Measurements from ENCODE around the gene TMEM131. TPM values are rescaled to one million over a fixed set of nuclear protein-coding genes. Genes with fewer than 3 reads are reported as not detected.

TMEM131 gene
- total and polyA plus RNA-seq, 7 donors: 7.7 to 33.3 (median 20.1) TPM

DNA sequence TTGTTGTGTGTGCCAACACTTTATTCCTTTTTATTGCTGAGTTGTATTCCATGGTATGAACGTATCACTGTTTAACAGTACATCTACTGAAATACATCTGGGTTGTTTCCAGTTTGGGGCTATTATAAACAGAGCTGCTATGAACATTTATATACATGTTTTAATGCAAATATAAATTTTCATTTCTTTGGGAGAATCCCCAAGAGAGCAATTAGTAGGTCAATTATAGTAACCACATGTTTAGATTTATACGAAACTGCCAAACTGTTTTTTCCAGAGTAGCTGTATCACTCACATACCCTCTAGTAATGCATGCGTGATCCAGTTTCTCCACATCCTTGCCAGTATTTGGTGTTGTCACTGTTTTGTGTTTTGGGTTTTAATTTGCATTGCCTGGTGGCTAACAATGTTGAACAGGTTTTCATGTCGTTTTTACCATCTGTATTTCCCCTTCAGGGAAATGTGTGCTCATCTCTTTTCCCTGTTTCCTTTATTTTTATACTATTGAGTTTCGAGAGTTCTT, 81.0 kb downstream of the TMEM131 start:
- Histone ChIP-seq H3K4me1 (peaks cover 51% of the 10 kb centered on the region), H3K4me3 (no peak overlapping the region), H3K36me3 (ENCODE audit: insufficient read depth in 1 of 2, low read depth in 1 of 2) (no peaks in the 10 kb centered on the region), H3K9me3 (peaks cover 4% of the 10 kb centered on the region), H3K27ac (no peak overlapping the region), H3K27me3 (ENCODE audit: insufficient read depth in 3 of 3, low read length in 2 of 3) (no peaks in the 10 kb centered on the region)
- TF ChIP-seq, protein P1, sequence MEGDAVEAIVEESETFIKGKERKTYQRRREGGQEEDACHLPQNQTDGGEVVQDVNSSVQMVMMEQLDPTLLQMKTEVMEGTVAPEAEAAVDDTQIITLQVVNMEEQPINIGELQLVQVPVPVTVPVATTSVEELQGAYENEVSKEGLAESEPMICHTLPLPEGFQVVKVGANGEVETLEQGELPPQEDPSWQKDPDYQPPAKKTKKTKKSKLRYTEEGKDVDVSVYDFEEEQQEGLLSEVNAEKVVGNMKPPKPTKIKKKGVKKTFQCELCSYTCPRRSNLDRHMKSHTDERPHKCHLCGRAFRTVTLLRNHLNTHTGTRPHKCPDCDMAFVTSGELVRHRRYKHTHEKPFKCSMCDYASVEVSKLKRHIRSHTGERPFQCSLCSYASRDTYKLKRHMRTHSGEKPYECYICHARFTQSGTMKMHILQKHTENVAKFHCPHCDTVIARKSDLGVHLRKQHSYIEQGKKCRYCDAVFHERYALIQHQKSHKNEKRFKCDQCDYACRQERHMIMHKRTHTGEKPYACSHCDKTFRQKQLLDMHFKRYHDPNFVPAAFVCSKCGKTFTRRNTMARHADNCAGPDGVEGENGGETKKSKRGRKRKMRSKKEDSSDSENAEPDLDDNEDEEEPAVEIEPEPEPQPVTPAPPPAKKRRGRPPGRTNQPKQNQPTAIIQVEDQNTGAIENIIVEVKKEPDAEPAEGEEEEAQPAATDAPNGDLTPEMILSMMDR (IDR thresholded peaks at IDR 0.05): no peak
- no peak for DNase-seq
- ATAC-seq: no peak
- intact Hi-C loops (cut with DNase I): no loop called here
- 57 to 82% (median 66%) methylated on average over 5 of the region's 5 CpGs for WGBS, 3 donors

DNA sequence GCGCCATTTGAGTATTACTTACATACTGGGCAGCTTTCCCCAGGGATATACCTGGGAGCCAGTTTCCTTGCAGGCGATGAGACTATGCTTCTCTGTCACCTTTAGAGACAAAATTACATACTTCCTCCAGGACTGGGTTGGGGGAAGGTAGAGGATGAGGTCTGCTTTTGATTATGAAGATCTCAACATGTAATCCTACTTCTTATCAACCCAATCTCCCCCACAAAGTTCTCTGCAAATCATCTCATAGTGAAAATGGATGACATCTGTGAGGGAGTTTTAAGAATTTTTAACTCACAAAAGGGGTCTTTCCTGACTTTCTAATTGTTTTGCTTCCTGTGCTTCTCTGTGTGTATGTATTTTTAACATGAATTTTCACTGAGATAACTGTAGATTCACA, 81.9 kb downstream of the TMEM131 start:
- DNase-seq (no peak), ATAC-seq (peak in 1 of 4 donors; percentile 31)
- Histone ChIP-seq H3K9me3 (no peaks in the 10 kb centered on the region), H3K4me1 (peaks cover 48% of the 10 kb centered on the region), H3K36me3 (ENCODE audit: insufficient read depth in 1 of 2, low read depth in 1 of 2) (no peaks in the 10 kb centered on the region), H3K27me3 (ENCODE audit: insufficient read depth in 3 of 3, low read length in 2 of 3) (no peaks in the 10 kb centered on the region), H3K4me3 (no peak overlapping the region), H3K27ac (no peak overlapping the region)
- TF ChIP-seq, protein P1 (IDR thresholded peaks at IDR 0.05): no peak
- 68 to 82% (median 69%) methylated on average over 2 of the region's 2 CpGs for WGBS, 3 donors
- intact Hi-C loops (cut with DNase I): no loop called here

DNA sequence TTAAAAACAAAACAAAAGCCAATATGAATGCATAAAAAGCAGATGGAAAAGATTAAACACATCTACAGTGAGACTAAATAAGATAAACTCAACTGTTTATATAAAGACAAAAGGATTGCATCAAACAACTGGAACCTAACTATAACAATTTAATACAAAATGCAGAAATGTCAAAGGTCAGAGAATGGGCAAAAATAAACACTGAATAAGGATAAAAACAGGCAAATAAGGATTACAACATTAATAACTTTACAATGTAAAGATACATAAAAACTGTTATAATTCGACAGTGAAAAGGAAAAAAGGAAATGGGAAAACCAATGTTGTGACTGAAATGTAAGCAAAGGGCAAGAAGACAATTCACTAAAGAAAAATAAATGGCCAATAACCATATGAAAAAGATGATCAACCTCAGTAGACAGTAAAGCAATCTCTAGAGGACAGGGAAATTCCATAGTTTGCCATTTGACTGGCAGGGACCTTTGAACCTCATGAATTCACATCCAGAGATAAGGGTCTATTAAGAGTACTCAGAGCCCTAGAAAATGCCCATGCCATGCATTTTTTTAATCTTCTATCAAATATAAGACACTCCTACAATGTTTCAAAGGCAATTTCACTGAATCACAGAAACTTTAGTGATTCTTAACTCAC, 83.7 kb downstream of the TMEM131 start:
- WGBS, 3 donors: 78 to 88% (median 83%) methylated on average over 1 of the region's 1 CpG
- no peaks in the 10 kb centered on the region for H3K36me3 ChIP-seq (ENCODE audit: insufficient read depth in 1 of 2, low read depth in 1 of 2)
- H3K27me3 ChIP-seq (ENCODE audit: insufficient read depth in 3 of 3, low read length in 2 of 3): no peaks in the 10 kb centered on the region
- intact Hi-C loops (cut with DNase I): no loop called here
- H3K27ac ChIP-seq: no peak overlapping the region
- H3K9me3 ChIP-seq: no peaks in the 10 kb centered on the region
- TF ChIP-seq, protein P1 (IDR thresholded peaks at IDR 0.05): no peak
- ATAC-seq (no peak), DNase-seq (no peak)
- H3K4me1 ChIP-seq: peaks cover 32% of the 10 kb centered on the region
- H3K4me3 ChIP-seq: no peak overlapping the region

DNA sequence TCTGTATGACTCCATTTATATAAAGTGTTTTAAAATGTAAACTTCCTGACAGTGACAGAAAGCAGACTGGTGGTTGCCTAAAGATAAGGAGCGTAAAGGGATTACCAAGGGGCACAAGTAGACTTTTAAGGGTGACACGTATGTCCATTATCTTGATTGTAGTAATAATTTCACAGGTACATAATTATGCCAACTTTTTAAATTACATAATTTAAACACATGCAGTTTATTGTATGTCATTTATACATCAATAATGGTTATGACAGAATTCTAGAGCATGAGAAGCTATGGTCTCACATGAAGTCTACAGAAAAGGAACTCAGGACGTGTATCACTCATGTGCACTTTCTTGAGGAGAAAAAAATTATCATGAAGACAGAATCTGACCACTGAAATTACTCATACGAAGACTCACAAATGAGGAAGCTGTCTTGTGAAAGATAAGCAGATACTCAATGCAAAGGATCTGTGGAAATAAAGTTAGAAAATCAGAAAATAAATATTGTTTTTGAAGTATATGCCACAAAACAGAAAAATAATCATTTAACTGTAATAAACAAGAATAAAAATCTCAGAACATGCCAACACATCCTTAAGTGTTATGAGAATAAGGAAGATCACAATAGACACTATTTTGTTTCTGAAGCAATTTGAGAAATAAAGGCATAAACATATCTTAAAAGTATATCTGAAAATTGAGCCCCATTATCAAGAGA, 84.4 kb downstream of the TMEM131 start:
- Histone ChIP-seq H3K4me3 (no peak overlapping the region), H3K27ac (no peak overlapping the region), H3K4me1 (peaks cover 33% of the 10 kb centered on the region), H3K9me3 (no peaks in the 10 kb centered on the region), H3K27me3 (ENCODE audit: insufficient read depth in 3 of 3, low read length in 2 of 3) (no peaks in the 10 kb centered on the region), H3K36me3 (ENCODE audit: insufficient read depth in 1 of 2, low read depth in 1 of 2) (no peaks in the 10 kb centered on the region)
- TF ChIP-seq, protein P1 (IDR thresholded peaks at IDR 0.05): no peak
- WGBS, 3 donors: 90 to 94% (median 91%) methylated on average over 4 of the region's 4 CpGs
- DNase-seq: no peak
- no peak for ATAC-seq
- intact Hi-C loops (cut with DNase I): no loop called here

All from psoas muscle (tissue), 8 donors.